DMS53 treated with DMSO at 0.1 percent for 48 hours (cell line): ENCODE results near the gene MACROD2.

ENCODE experiments used
- DNase-seq: peaks from one replicate; lab custom pipeline; 2025; ENCODE audit not compliant: unreplicated experiment; lab: John Stamatoyannopoulos, UW

MACROD2 gene

GRCh38 chr20:15576411-15576810 is 1581.1 kb downstream of the MACROD2 start:
- no peak for DNase-seq

- DNase-seq: no peak
Measured at GRCh38 chr20:15578113-15578512, 1582.8 kb downstream of the MACROD2 start.

DNA sequence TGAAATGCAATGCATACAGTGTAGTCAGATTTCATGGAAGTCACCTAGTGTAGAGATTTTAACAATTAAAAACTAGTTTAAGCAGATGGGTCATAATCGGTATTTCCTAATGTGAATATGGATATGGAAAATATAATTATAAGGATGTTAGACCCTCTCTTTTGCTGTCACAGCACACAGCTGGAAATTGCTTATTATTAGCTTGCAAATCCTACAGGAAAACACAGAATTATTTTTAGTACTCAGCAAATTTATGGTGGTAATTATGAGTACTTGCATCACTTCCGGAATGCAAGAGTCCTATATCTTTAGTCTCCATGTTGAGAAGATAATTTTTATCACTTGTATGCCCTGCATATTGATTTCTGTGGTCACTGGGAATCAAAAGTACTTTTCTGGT is 1584.4 kb downstream of the MACROD2 start:
- DNase-seq: no peak

GRCh38 chr20:15582146-15582760 is 1586.9 kb downstream of the MACROD2 start:
- DNase-seq: no peak

- no peak for DNase-seq
Measured at GRCh38 chr20:15584507-15584906, 1589.2 kb downstream of the MACROD2 start.

- DNase-seq: no peak
Measured at GRCh38 chr20:15593081-15593480, 1597.8 kb downstream of the MACROD2 start.

DNA sequence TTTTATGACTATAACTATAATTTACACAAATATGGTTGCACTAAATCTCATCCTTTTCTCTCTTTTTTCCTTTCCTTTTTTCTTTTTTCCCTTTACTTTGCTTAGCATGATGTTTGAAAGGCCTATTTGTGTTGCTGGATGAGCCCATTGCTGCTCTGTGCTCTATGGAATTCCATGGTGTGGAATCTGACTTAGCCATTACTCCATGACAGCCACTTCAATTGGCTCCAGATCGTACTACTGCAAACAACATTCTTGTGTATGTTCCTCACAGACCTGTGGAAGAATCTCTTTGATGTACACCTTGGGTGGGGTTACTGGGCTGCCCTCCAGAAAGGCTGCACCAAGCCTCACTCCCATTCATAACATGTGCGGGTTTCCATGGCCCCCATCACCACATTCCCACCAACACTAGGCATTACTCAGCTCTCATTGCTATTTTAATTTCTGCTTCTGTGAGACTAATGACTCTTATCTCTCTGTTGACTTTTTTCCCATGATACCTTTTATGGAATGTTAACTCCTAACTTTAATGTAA is 1598.9 kb downstream of the MACROD2 start:
- DNase-seq: no peak

DNA sequence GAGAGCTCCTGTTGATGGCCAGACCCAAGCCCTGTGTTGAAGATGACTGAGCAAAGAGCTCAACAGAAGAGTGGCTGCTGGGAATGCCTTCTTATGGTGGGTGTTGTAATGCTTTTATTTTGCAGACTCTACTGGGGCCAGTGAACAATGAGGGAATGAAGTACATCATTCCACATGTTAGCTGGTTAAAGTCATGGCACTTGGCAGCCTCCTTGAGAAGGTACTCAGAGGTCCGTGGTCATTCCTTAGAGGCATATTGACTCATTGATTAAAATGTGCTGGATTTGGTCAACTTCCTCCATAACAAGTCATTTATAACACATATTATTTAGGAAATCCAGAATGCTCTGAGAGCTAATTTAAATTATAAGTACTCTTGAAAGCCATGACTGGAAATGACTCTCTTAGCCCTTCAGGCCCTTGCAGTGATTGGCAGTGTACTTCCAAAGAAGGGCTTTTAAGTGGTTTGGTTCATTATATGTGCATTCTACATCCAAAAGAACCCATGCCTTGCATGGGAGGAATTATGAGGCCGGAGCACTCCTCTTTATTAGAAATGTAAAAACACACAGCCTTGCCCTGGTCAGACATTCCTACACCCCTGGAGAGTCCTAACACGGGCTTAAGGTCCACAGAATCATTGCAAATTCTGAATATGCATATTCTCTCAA is 1601.0 kb downstream of the MACROD2 start:
- no peak for DNase-seq

- DNase-seq: no peak
Measured at GRCh38 chr20:15597306-15597705, 1602.0 kb downstream of the MACROD2 start.

DNA sequence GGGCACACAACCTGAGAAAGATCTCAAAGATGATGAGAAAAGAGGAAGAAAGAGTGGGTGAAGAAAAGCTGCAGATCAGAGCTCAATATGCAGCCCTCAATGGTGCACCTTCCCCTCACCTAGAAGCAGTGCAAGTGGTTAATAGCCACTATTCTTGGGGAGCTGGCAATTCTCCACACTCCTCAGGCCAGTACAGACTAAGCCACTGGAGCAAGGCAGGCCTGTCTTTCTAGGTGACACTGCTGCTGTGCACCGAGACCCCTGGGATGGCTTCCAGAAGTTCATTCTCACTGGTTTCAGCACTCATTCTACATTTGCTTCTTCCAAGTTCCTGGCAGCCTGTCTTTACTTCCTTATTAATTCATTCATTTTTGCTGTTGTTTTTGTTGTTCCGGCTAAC is 1604.6 kb downstream of the MACROD2 start:
- no peak for DNase-seq

DNA sequence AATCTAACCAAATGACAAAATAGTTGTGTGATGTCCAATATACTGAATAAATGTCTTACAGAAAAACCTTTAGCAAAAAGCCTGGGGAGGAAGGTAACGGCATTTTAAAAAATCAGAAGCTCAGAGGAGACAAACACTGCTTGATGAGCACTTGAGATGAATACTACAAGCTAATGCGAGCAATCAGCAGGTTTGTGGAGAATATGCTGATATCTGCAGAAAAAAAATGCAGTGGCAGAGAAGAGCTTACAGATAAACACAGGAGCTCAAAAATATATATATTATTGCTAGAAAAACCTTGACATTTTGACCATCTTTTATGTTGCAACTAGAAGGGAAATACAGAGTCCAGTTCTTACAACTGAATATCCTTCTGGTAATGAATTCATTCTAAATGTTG is 1605.2 kb downstream of the MACROD2 start:
- DNase-seq: no peak

DNA sequence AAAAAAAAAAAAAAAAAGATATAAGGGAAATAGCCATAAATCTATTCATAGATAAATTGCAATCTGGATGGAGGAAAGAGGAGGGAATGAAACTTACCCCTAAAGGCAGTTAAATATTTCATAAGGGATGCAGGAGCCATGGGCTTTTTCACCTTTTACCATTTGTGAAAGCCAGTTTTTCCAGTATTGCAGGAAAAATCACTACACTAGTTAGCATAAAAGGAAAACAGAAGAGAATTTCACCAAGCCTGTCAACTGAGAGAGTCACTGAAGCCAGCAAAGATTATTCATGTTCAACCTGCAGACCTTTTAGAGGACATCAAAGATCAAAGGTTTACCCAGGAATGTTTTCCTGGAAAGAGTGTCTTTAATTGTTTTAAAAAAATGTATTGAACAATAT is 1608.2 kb downstream of the MACROD2 start:
- no peak for DNase-seq

DNA sequence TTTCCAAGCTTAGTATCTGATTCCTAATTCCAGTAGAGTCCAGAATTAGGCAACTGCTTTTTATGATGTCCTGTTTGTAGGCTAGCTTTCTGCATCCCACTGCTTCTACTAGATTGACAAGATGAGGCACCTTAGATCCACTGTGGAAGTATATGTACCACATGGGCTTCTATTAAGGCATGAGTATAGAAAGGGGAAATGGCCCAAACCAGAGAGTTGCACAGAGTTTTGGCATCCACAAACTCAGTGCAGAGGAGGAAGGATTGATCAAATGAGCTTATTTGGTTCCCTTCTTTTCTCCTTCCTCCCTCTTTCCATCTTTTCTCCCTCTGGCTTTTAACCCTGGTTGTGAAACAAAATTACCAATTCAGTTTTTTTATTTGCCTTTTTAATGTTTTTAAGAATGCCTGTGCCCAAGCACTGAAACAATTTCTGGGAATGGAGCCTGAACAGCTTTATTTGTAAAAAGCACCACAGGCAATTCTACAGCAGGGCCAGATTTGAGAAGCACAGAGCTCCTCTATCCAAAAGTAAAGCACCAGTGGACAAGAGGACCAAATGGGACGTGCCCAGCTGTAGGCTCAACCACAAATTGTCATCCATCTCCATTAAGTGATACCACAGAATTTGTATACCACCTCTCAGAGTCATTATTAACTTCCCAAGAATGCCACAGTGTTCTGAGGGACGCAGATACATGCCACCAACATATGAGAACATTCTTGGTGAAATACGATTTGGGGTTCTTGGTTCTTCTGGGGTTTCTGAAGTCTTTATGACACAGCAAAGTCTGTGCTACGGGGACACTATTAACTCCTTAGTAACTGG is 1608.9 kb downstream of the MACROD2 start:
- DNase-seq: no peak

DNA sequence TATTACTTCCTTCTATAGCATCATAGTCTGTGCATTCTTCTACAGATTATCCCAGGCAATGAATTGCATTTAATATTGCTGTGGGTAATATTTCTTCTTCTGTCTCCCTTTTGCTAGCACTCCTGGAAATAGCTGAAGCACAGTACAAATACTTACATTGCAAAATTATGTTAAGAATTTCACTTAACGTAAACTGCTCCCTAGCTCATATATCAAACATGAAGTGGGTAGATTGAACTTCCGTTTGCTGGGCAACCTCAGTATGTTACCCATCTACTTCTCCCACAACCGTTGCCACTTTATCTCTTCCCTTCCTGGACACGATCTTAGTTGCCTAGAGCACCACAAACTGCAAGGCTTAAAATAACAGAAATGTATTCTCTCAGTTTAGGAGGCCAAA is 1614.6 kb downstream of the MACROD2 start:
- DNase-seq: no peak

DNA sequence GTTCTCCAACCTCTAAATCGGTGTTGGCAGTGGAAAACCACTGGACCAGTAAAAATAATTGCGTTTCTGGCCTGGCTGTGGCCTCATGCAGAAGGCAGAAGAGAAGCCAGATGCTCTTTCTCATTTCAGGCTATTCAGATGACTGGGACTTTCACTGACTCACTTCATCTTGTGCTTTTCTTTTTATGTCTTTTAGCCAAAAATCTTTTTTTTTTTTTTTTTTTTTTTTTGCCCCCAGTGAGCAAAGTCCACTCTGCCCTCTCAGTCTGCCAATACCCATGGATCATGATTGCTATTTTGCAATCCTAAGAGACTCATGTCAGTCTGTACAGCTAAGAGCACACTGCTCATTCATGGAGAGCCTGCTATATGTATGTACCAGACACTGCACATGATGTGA is 1615.5 kb downstream of the MACROD2 start:
- no peak for DNase-seq

DNA sequence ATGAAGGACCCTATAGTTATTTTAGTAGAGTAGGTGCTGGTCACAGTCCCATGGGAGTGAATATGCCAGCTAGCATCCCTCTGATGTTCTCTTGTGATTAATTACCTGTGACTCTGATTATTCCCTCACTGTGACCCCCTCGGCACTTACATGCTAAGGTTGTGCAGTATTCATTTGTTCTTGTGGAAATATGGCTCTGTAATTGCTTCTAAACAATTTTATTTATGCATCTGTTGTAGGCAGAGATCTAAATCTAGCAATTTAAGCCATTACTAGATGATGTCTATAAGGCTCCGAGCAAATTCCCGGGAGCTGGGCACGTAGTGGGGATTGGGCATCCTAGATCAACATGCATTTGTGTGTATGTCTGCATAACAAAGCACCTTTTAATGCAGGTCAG is 1616.2 kb downstream of the MACROD2 start:
- no peak for DNase-seq

GRCh38 chr20:15612198-15612597 is 1616.9 kb downstream of the MACROD2 start:
- no peak for DNase-seq

- no peak for DNase-seq
Measured at GRCh38 chr20:15612769-15613168, 1617.5 kb downstream of the MACROD2 start.

GRCh38 chr20:15613530-15613929 is 1618.2 kb downstream of the MACROD2 start:
- DNase-seq: no peak

DNA sequence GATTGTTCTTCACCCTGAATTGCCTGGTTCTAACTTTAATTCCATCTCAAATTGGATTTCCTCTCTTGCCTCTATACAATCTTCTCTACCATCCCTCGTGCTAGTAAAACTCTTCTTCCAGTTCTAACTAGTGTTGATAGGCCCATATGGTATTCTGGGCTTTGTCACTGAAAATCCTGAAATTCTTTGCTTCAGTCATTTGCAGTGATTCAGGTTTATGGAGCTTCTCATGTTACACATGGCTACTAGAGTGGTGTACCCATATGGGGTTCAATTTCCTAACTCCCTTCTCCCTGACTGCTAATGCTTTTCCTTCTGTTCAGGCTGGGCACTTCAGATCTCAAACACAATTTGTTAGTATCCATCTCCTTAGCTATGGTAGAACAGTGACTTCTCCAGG is 1621.3 kb downstream of the MACROD2 start:
- no peak for DNase-seq

GRCh38 chr20:15618110-15618509 is 1622.8 kb downstream of the MACROD2 start:
- no peak for DNase-seq

DNA sequence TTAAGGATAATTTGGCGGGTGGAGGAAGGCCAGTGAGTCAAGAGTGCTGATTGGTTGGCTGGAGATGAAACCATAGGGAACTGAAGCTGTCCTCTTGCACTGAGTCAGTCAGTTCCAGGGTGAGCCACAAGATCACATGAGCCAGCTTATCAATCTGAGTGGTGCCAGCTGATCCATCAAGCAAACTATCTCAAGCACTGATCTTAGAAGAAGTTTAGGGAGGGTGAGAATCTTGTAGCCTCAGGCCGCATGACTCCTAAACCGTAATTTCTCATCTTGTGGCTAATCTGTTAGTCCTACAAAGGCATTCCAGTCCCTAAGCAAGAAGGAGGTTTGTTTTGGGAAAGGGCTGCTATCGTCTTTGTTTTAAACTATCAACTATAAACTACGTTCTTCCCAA is 1623.6 kb downstream of the MACROD2 start:
- DNase-seq: no peak
